Measurements from ENCODE around the gene IL1R1. TPM values are rescaled to one million over a fixed set of nuclear protein-coding genes. Genes with fewer than 3 reads are reported as not detected.

IL1R1 gene
- total and polyA plus RNA-seq, 10 of the 15 experiments (the other 5 are each of a cell fraction or from before 2014, with no cell fraction given), result 0.17 to 13.2 (median 0.53) TPM

DNA sequence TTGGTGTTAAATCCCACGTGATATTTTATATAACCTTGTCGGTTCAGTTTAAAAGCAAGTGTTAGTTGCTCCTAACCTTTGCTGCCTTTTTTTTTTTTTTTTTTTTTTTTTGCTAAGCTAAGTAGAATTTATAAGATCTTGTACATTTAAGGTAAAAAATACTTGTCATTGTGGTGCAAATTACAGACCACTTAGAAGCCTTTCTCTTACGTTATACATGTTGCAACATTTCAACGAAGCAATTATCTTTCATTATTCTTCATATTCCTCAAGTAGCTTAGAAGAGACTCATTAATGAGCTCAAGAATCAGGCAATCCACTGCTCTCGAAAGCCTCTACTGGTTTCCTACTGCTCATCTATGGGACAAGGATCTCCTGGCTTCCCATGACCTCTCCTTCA, 29.4 kb downstream of the IL1R1 start:
- Histone ChIP-seq H3K4me3 (no peak overlapping the region), H3K79me2 (ENCODE audit: control insufficient read depth, insufficient read depth, low read length) (no peaks in the 10 kb centered on the region), H4K20me1 (ENCODE audit: control insufficient read depth, insufficient read depth) (no peaks in the 10 kb centered on the region), H3K27me3 (replicated peaks in 1 of 2; ENCODE audit: control insufficient read depth in 2 of 2, insufficient read depth in 2 of 2, low read length in 1 of 2) (no peaks in the 10 kb centered on the region), H2AFZ (ENCODE audit: control insufficient read depth, low read depth, low read length) (no peak overlapping the region), H3K9me3 (replicated peaks; ENCODE audit: control insufficient read depth, insufficient read depth, low read length) (no peaks in the 10 kb centered on the region; the same call in 2 of the 3 replicates), H3K27ac (ENCODE audit: control insufficient read depth, insufficient read depth) (no peak overlapping the region), H3K4me2 (ENCODE audit: control insufficient read depth, insufficient read depth) (no peak overlapping the region), H3K36me3 (ENCODE audit: control insufficient read depth in 2 of 2, insufficient read depth in 2 of 2, low read length in 1 of 2) (no peaks in the 10 kb centered on the region), H3K4me1 (ENCODE audit: control insufficient read depth, insufficient read depth, low read length) (no peaks in the 10 kb centered on the region), H3K9ac (ENCODE audit: control insufficient read depth, insufficient read depth, low read length) (no peak overlapping the region)
- no peak for TF ChIP-seq TBL1XR1 (IDR thresholded peaks at IDR 0.05; ENCODE audit: low read depth, low read length)
- TF ChIP-seq ZNF384 (IDR thresholded peaks at IDR 0.05; ENCODE audit: borderline replicate concordance, low read depth, low read length), result no peak
- TF ChIP-seq CBX3 (IDR thresholded peaks at IDR 0.05; ENCODE audit: borderline replicate concordance, low read depth), result no peak
- TF ChIP-seq, protein P1, sequence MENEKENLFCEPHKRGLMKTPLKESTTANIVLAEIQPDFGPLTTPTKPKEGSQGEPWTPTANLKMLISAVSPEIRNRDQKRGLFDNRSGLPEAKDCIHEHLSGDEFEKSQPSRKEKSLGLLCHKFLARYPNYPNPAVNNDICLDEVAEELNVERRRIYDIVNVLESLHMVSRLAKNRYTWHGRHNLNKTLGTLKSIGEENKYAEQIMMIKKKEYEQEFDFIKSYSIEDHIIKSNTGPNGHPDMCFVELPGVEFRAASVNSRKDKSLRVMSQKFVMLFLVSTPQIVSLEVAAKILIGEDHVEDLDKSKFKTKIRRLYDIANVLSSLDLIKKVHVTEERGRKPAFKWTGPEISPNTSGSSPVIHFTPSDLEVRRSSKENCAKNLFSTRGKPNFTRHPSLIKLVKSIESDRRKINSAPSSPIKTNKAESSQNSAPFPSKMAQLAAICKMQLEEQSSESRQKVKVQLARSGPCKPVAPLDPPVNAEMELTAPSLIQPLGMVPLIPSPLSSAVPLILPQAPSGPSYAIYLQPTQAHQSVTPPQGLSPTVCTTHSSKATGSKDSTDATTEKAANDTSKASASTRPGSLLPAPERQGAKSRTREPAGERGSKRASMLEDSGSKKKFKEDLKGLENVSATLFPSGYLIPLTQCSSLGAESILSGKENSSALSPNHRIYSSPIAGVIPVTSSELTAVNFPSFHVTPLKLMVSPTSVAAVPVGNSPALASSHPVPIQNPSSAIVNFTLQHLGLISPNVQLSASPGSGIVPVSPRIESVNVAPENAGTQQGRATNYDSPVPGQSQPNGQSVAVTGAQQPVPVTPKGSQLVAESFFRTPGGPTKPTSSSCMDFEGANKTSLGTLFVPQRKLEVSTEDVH (IDR thresholded peaks at IDR 0.05; ENCODE audit: low read depth, partially characterized antibody), result no peak
- ChIA-PET RAD21 (ENCODE audit: unreplicated experiment) (no interaction called here), POLR2A (interaction anchor here (0.5 to 0.6 kb wide), 3 partner anchors 98 to 257 kb away, joined by 3 to 7 read pairs (median 4); no protein-coding TSS in a partner anchor), CTCF (no interaction called here), SMC1A (ENCODE audit: uncharacterized antibody, unreplicated experiment) (interaction anchor here (1.0 kb wide), 1 partner anchor 10 kb away, joined by 4 read pairs; no protein-coding TSS in a partner anchor)
- FAIRE-seq (no peak), ATAC-seq (no peak), DNase-seq (ENCODE audit: low read depth, low spot score) (no peak)
- in situ Hi-C loops (cut with MboI) (no loop called here), intact Hi-C loops (cut with micrococcal nuclease; ENCODE audit: unreplicated experiment) (no loop called here)
- BruUV-seq (replicated peaks), result no TSS peak
- WGBS (ENCODE audit: insufficient coverage, insufficient replicate concordance, low lambda C conversion rate, missing lambda C conversion rate), result 36% methylated on average over 5 of the region's 5 CpGs

DNA sequence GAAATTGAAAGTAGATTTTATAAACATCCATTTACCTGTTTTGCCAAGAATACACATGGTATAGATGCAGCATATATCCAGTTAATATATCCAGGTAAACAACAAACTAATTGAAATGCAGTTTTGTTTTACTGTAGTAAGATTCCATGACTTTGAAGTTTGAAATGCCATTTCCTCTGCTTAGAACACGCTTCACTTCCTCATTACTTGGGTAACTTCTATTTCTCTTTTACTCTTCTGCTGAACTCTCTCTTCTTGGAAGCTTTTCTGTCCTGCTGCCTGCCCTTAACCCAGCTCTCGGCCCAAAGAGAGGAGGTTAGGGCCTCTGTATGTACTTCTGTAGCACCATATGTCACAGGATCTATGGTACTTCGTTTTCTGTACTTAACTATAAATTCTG, 30.2 kb downstream of the IL1R1 start:
- Histone ChIP-seq H3K9ac (ENCODE audit: control insufficient read depth, insufficient read depth, low read length) (no peak overlapping the region), H3K4me3 (no peak overlapping the region), H3K79me2 (ENCODE audit: control insufficient read depth, insufficient read depth, low read length) (no peaks in the 10 kb centered on the region), H3K27ac (ENCODE audit: control insufficient read depth, insufficient read depth) (no peak overlapping the region), H2AFZ (ENCODE audit: control insufficient read depth, low read depth, low read length) (no peak overlapping the region), H3K4me2 (ENCODE audit: control insufficient read depth, insufficient read depth) (no peak overlapping the region), H3K4me1 (ENCODE audit: control insufficient read depth, insufficient read depth, low read length) (no peaks in the 10 kb centered on the region), H3K36me3 (ENCODE audit: control insufficient read depth in 2 of 2, insufficient read depth in 2 of 2, low read length in 1 of 2) (no peaks in the 10 kb centered on the region), H3K27me3 (replicated peaks in 1 of 2; ENCODE audit: control insufficient read depth in 2 of 2, insufficient read depth in 2 of 2, low read length in 1 of 2) (no peaks in the 10 kb centered on the region), H4K20me1 (ENCODE audit: control insufficient read depth, insufficient read depth) (no peaks in the 10 kb centered on the region), H3K9me3 (replicated peaks; ENCODE audit: control insufficient read depth, insufficient read depth, low read length) (no peaks in the 10 kb centered on the region; the same call in 2 of the 3 replicates)
- intact Hi-C loops (cut with micrococcal nuclease; ENCODE audit: unreplicated experiment) (no loop called here), in situ Hi-C loops (cut with MboI) (no loop called here)
- no peak for DNase-seq (ENCODE audit: low read depth, low spot score)
- ATAC-seq, result no peak
- FAIRE-seq, result no peak
- ChIA-PET RAD21 (ENCODE audit: unreplicated experiment) (no interaction called here), SMC1A (ENCODE audit: uncharacterized antibody, unreplicated experiment) (interaction anchor here (1.5 kb wide), 1 partner anchor 147 kb away, joined by 3 read pairs; no protein-coding TSS in a partner anchor), POLR2A (no interaction called here), CTCF (interaction anchor here (1.7 kb wide), 1 partner anchor 11 kb away, joined by 4 read pairs; no protein-coding TSS in a partner anchor)
- BruUV-seq (replicated peaks), result no TSS peak
- WGBS (ENCODE audit: insufficient coverage, insufficient replicate concordance, low lambda C conversion rate, missing lambda C conversion rate), result 0% methylated on average over 3 of the region's 3 CpGs
- TF ChIP-seq SMAD1 (IDR thresholded peaks at IDR 0.05; ENCODE audit: low read depth, partially characterized antibody) (no peak), POLR2AphosphoS2 (IDR thresholded peaks at IDR 0.05; ENCODE audit: low read depth, low read length) (no peak), MXI1 (IDR thresholded peaks at IDR 0.05; ENCODE audit: low read depth, low read length) (no peak), SP1 (IDR thresholded peaks at IDR 0.05; ENCODE audit: low read depth, low read length) (no peak), STAT3 (IDR thresholded peaks at IDR 0.05; ENCODE audit: low read depth, low read length) (no peak), RB1 (IDR thresholded peaks at IDR 0.05; ENCODE audit: borderline replicate concordance) (no peak), USF2 (IDR thresholded peaks at IDR 0.05; ENCODE audit: borderline replicate concordance, low read depth, low read length) (no peak), TARDBP (IDR thresholded peaks at IDR 0.05; ENCODE audit: borderline replicate concordance) (no peak)
